ENCODE measurements around the gene CD2AP.

Gene CD2AP

GRCh38 chr6:47520282-47520681, 42.7 kb downstream of the CD2AP start:
- H3K4me3 ChIP-seq (replicated peaks in 1 of 2; ENCODE audit: low read depth in 2 of 2, low read length in 2 of 2): no peak overlapping the region
- no peak for DNase-seq (ENCODE audit: low read depth in 2 of 2)
- TF ChIP-seq CTCF (IDR thresholded peaks at IDR 0.05; ENCODE audit: low read depth, low read length): no peak

GRCh38 chr6:47521961-47522360, 44.4 kb downstream of the CD2AP start:
- no peak for DNase-seq (ENCODE audit: low read depth in 2 of 2)
- TF ChIP-seq CTCF (IDR thresholded peaks at IDR 0.05; ENCODE audit: low read depth, low read length): no peak
- no peak overlapping the region for H3K4me3 ChIP-seq (replicated peaks in 1 of 2; ENCODE audit: low read depth in 2 of 2, low read length in 2 of 2)

- peak; percentile 22 to 39 for DNase-seq (ENCODE audit: low read depth in 2 of 2)
- H3K4me3 ChIP-seq (replicated peaks in 1 of 2; ENCODE audit: low read depth in 2 of 2, low read length in 2 of 2): no peak overlapping the region
These were observed 46.7 kb downstream of the CD2AP start for GRCh38 chr6:47524136-47524845.

GRCh38 chr6:47525330-47526057, 47.9 kb downstream of the CD2AP start:
- peak; percentile 2 to 3 for DNase-seq (ENCODE audit: low read depth in 2 of 2)
- no peak for TF ChIP-seq CTCF (IDR thresholded peaks at IDR 0.05; ENCODE audit: low read depth, low read length)
- no peak overlapping the region for H3K4me3 ChIP-seq (replicated peaks in 1 of 2; ENCODE audit: low read depth in 2 of 2, low read length in 2 of 2)

More at GRCh38 chr6:47524136-47524845, 46.7 kb downstream of the CD2AP start:
- no peak for TF ChIP-seq CTCF (IDR thresholded peaks at IDR 0.05; ENCODE audit: low read depth, low read length)

- H3K4me3 ChIP-seq (replicated peaks in 1 of 2; ENCODE audit: low read depth in 2 of 2, low read length in 2 of 2): no peak overlapping the region
- TF ChIP-seq CTCF (IDR thresholded peaks at IDR 0.05; ENCODE audit: low read depth, low read length): no peak
- DNase-seq (ENCODE audit: low read depth in 2 of 2): no peak
These were observed 49.7 kb downstream of the CD2AP start for GRCh38 chr6:47527274-47527673.

- no peak for TF ChIP-seq CTCF (IDR thresholded peaks at IDR 0.05; ENCODE audit: low read depth, low read length)
- H3K4me3 ChIP-seq (replicated peaks in 1 of 2; ENCODE audit: low read depth in 2 of 2, low read length in 2 of 2): no peak overlapping the region
- peak in 1 of 2 donors; percentile 9 for DNase-seq (ENCODE audit: low read depth in 2 of 2)
These were observed 52.1 kb downstream of the CD2AP start for GRCh38 chr6:47529734-47530133.
